HG03139 (cell line): ENCODE data around the gene ANK3.

Experiments
- ATAC-seq: cut with Tn5 transposase; IDR thresholded peaks from one replicate; pipeline ENCODE4 v1.9.1; 2021; ENCODE audit not compliant: unreplicated experiment

ANK3 gene

GRCh38 chr10:60186315-60187071 is 203.2 kb downstream of the ANK3 start:
- no peak for ATAC-seq

GRCh38 chr10:60185421-60185820 is 204.3 kb downstream of the ANK3 start:
- ATAC-seq: no peak

- ATAC-seq: no peak
Measured at GRCh38 chr10:60182691-60183090, 207.0 kb downstream of the ANK3 start.

GRCh38 chr10:60176925-60177324 is 212.8 kb downstream of the ANK3 start:
- no peak for ATAC-seq

- ATAC-seq: no peak
Measured at GRCh38 chr10:60175441-60175971, 214.2 kb downstream of the ANK3 start.

- no peak for ATAC-seq
Measured at GRCh38 chr10:60172363-60172990, 217.2 kb downstream of the ANK3 start.

GRCh38 chr10:60171436-60172013 is 218.2 kb downstream of the ANK3 start:
- no peak for ATAC-seq

- no peak for ATAC-seq
Measured at GRCh38 chr10:60170250-60170649, 219.4 kb downstream of the ANK3 start.

- ATAC-seq: no peak
Measured at GRCh38 chr10:60169111-60169510, 220.6 kb downstream of the ANK3 start.

- no peak for ATAC-seq
Measured at GRCh38 chr10:60167050-60167449, 222.6 kb downstream of the ANK3 start.

GRCh38 chr10:60163786-60164185 is 225.9 kb downstream of the ANK3 start:
- no peak for ATAC-seq

GRCh38 chr10:60162631-60163030 is 227.0 kb downstream of the ANK3 start:
- no peak for ATAC-seq

GRCh38 chr10:60155943-60156683 is 233.6 kb downstream of the ANK3 start:
- no peak for ATAC-seq

- ATAC-seq: no peak
Measured at GRCh38 chr10:60155099-60155877, 234.4 kb downstream of the ANK3 start.

- ATAC-seq: no peak
Measured at GRCh38 chr10:60149003-60149402, 240.7 kb downstream of the ANK3 start.

GRCh38 chr10:60148266-60148840 is 241.3 kb downstream of the ANK3 start:
- ATAC-seq: no peak

GRCh38 chr10:60147576-60148265 is 242.0 kb downstream of the ANK3 start:
- ATAC-seq: no peak

GRCh38 chr10:60147025-60147424 is 242.7 kb downstream of the ANK3 start:
- ATAC-seq: no peak

- ATAC-seq: no peak
Measured at GRCh38 chr10:60144099-60144498, 245.6 kb downstream of the ANK3 start.

- no peak for ATAC-seq
Measured at GRCh38 chr10:60142736-60143135, 246.9 kb downstream of the ANK3 start.
